ENCODE data around the gene PPP1R1C.

PPP1R1C gene

DNA sequence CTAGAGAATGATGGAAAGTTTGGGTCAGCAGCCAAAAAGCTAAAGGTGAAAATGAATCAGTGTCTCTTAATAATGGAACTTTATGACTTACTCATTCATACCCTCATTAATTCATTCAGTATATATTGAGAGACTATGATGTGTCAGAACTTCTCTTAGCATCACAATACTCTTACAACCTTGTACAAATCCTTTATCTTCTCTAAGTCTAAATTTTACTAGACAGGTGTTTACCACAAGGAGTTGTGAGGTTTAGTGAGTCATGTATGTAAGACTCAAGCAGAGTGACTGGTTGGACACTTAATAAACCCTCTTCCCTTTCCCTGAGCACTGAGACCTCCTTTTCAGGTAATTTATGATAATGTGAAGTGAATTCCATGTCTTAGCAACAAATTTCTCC, 129.6 kb downstream of the PPP1R1C start:
- Mint-ChIP-seq H3K4me3 (no peak overlapping the region), H3K4me1 (ENCODE audit: low read depth) (no peaks in the 10 kb centered on the region), H3K27ac (no peak overlapping the region), H3K36me3 (ENCODE audit: low read depth) (no peaks in the 10 kb centered on the region), H3K27me3 (ENCODE audit: low read depth) (no peaks in the 10 kb centered on the region), H3K9me3 (no peaks in the 10 kb centered on the region)

DNA sequence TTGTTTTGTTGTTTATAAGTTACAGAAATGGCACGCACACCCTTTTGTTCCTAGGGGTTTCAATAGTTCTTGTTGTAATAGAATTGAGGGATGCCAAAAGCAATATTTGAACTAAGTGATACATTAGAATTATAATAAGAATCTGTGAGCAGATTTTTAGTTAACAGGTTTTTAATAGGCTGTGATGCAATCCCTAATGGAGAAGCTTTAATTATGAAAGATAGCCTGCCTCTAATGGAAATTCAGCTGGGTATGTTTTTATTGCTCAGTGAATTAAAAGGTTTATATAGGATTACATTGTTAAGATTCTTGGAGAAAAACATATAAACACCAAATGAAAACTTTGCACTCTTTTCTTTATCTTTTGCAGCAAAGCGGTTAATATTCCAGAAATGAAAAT, 131.1 kb downstream of the PPP1R1C start:
- no peaks in the 10 kb centered on the region for H3K27me3 Mint-ChIP-seq (ENCODE audit: low read depth)
- no peaks in the 10 kb centered on the region for H3K4me1 Mint-ChIP-seq (ENCODE audit: low read depth)
- no peaks in the 10 kb centered on the region for H3K9me3 Mint-ChIP-seq
- no peak overlapping the region for H3K4me3 Mint-ChIP-seq
- H3K27ac Mint-ChIP-seq: no peak overlapping the region
- no peaks in the 10 kb centered on the region for H3K36me3 Mint-ChIP-seq (ENCODE audit: low read depth)

DNA sequence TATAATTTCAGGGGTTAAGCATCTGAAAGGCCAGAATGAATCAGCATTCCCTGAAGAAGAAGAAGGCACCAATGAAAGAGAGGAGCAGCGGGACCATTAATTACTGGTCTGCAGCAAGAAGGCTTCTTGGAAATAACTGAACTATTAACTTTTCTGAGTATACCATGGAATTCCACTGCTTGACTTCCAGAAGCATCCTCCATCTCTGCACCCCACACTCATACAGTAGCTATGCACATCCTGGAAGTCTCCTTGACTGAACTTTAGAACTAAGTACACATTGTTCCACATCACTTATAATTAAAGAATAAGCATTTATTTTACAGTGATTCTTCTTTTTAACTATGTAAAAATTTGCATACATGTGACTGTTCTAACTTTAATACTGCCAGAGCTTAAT, 131.5 kb downstream of the PPP1R1C start:
- Mint-ChIP-seq H3K4me3 (no peak overlapping the region), H3K9me3 (no peaks in the 10 kb centered on the region), H3K36me3 (ENCODE audit: low read depth) (no peaks in the 10 kb centered on the region), H3K27ac (no peak overlapping the region), H3K4me1 (ENCODE audit: low read depth) (no peaks in the 10 kb centered on the region), H3K27me3 (ENCODE audit: low read depth) (no peaks in the 10 kb centered on the region)

DNA sequence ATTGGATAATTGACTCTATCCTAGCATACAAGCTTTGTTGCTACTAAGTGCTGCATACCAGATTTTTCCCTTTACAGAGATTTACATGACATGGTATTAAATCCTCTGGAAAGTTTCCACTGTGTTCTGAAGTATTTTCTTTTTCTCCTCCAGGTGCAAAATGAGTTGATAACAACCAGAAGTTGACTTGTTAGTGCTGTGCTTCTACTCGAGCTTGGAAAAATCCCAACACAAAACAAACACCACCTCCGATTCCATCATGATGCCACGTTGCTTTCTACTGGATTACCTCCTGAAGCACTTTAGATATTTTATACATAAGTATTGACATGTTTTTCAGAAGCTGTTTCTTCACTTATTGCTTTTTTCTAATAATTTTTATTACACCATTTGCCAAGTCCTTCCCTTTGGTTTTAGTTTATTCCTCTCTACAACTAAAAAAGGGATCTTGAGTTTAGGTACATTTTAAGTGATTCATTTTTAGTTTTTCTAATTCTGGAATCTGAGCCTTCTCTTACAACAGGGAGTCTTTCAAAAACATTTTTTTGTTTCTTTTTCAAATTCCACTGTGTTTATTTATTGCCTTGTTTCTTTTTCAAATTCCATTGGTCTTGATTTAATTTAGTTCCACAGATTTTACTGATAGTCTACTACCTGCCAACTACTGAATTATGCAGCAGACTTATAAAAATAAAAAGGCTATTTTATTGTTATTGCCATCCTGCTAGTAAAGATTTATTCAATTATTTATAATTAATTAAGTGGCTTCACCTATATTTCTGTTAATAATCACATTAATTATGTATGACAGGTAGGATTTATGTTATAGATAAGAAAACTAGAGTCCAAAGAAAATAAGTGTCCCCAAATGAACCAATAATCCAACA, 143.4 kb downstream of the PPP1R1C start:
- no peaks in the 10 kb centered on the region for H3K36me3 Mint-ChIP-seq (ENCODE audit: low read depth)
- H3K9me3 Mint-ChIP-seq: no peaks in the 10 kb centered on the region
- H3K27ac Mint-ChIP-seq: no peak overlapping the region
- H3K4me1 Mint-ChIP-seq (ENCODE audit: low read depth): no peaks in the 10 kb centered on the region
- H3K27me3 Mint-ChIP-seq (ENCODE audit: low read depth): peaks cover 5% of the 10 kb centered on the region
- H3K4me3 Mint-ChIP-seq: no peak overlapping the region

DNA sequence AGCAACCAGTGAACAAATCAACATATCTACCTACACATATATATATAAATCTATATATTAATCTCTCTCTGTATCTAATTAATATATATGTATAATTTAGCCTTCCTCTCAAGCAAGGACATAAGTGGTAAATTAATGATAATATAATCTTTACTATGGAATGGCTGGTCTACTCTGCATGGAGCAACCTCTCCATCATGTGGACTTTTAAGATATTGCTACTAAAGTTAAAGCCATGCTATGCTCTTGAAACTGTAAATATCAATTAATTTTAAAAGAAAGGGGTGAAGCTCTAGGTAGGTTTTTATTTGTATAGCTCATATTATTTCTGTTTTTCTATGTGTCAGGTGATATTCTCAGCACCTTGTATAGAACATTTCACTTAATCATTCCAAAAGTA, 147.0 kb downstream of the PPP1R1C start:
- Mint-ChIP-seq H3K9me3 (no peaks in the 10 kb centered on the region), H3K4me3 (no peak overlapping the region), H3K27me3 (ENCODE audit: low read depth) (no peaks in the 10 kb centered on the region), H3K27ac (no peak overlapping the region), H3K4me1 (ENCODE audit: low read depth) (no peaks in the 10 kb centered on the region), H3K36me3 (ENCODE audit: low read depth) (no peaks in the 10 kb centered on the region)

DNA sequence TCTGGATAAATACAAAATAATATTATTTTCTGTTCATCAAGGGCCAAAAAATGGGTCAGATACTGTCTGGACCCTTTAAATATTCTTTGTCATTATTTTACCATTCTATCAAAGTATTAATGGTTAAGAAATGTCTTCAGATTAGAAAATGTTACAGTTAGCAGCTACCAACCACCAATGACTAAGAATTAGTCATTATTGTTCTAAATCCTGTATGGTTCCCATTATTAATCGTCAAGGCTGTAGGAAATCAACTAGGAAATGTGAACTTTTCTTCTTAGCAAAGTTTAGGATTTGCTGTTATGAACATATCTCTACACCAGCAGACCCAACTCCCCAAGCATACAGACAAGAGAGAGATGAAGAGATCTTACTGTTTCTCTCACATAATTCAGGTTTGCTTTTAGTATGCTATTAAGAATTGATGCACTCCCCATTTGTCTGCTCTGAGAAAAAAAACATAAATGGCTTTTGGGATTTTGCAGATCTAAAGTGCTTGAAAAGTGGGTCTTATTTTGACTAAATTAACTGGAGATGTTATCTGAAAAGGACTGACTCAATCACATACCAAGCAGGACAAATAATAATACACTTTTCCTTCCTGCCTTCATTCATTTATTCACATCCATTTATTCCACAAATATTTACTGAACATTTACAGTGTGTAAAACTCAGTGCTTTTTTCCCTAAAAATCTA, 147.7 kb downstream of the PPP1R1C start:
- Mint-ChIP-seq H3K4me1 (ENCODE audit: low read depth) (no peaks in the 10 kb centered on the region), H3K27ac (no peak overlapping the region), H3K27me3 (ENCODE audit: low read depth) (no peaks in the 10 kb centered on the region), H3K36me3 (ENCODE audit: low read depth) (no peaks in the 10 kb centered on the region), H3K4me3 (no peak overlapping the region), H3K9me3 (no peaks in the 10 kb centered on the region)

DNA sequence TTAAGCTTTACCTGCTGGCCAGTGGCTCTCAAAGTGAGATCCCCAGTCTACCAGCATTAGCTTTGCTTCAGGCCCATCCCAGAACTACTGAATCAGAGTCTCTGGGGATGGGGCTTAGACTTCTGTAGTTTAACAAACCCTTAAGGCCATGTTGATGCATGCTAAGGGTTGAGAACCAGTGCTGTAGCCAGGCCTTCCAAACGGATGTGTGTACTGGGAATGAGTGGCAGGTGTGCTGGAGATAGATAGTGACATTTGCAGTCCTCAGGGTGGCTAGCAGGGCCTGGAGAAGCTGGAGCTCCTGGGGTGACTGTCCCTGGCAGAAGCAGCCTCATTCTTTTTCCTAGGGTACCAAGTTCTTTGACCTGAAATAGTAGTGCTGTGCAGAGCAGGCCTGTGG, 148.5 kb downstream of the PPP1R1C start:
- Mint-ChIP-seq H3K36me3 (ENCODE audit: low read depth) (no peaks in the 10 kb centered on the region), H3K4me1 (ENCODE audit: low read depth) (no peaks in the 10 kb centered on the region), H3K4me3 (no peak overlapping the region), H3K27me3 (ENCODE audit: low read depth) (no peaks in the 10 kb centered on the region), H3K27ac (no peak overlapping the region), H3K9me3 (no peaks in the 10 kb centered on the region)

DNA sequence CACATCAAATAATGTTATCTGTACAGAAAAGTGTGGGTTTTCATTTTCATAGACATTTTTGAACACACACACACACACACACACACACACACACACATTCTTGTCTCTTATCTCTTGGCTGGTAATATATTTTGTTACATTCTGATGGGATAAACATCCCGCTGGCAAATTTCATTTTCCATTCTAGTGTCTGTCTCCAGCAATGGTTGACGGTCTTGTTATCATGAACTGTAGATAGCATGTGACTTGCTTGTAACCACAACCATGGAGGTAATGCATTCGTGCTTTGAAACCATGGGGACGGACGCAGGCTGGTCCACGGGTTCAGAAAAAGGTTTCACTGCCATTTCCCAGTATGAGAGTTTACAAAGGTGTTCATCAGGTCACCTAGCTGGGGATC, 156.4 kb downstream of the PPP1R1C start:
- H3K27ac Mint-ChIP-seq: no peak overlapping the region
- no peaks in the 10 kb centered on the region for H3K36me3 Mint-ChIP-seq (ENCODE audit: low read depth)
- no peaks in the 10 kb centered on the region for H3K4me1 Mint-ChIP-seq (ENCODE audit: low read depth)
- no peaks in the 10 kb centered on the region for H3K27me3 Mint-ChIP-seq (ENCODE audit: low read depth)
- H3K9me3 Mint-ChIP-seq: no peaks in the 10 kb centered on the region
- H3K4me3 Mint-ChIP-seq: no peak overlapping the region

DNA sequence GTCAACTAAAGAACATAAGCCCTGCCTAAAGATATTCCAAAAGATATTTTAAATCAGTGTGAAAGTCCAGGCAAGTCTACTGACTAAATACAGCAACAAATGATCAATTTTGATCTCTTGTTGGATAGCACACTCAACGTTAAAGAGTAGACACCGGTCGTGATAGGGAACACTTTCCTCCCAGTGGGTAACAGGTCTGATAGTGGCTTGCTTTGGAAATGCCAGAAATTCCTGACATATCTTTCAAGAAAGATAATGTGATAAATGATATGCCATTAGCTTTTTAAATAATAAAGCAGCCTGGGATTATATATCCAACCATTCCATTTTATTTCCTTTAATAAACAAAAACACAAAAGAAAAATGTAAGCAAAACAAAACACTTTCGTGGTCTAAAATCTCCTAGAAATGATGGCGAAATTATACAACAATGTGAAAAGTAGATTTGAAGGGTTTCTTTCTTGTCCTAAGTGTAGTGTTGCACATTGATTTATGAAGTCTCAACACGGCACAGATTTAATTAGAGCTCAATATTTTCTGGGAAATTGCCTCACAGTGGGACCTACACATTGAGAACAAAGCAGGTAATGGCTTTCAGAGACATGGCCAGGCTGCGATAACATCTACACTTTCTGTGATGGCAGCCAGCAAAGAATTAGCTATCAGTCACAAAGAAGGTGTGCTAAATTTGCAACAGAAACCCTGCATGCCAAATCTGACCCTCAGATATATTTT, 158.6 kb downstream of the PPP1R1C start:
- H3K4me1 Mint-ChIP-seq (ENCODE audit: low read depth): no peaks in the 10 kb centered on the region
- no peak overlapping the region for H3K4me3 Mint-ChIP-seq
- H3K9me3 Mint-ChIP-seq: no peaks in the 10 kb centered on the region
- H3K27ac Mint-ChIP-seq: no peak overlapping the region
- no peaks in the 10 kb centered on the region for H3K36me3 Mint-ChIP-seq (ENCODE audit: low read depth)
- no peaks in the 10 kb centered on the region for H3K27me3 Mint-ChIP-seq (ENCODE audit: low read depth)

DNA sequence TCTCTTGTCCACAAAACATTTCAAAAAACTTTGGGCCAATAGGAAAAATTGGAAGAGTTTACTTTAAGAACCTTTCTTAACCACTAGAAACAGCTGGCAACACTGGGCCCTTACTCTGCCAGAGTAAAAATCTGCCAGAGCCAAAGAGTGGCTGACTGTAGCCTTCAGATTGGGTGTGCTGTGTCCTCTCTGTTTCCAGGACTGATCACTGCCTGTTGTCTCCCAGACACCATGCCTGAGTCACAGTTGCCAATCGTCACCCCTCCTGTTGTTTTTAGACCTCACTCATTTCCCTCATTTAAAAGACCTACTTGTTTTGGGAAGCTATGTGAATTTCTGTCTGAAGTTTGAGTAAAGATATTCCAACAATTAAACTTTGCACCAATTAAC, 159.1 kb downstream of the PPP1R1C start:
- Mint-ChIP-seq H3K27ac (no peak overlapping the region), H3K4me1 (ENCODE audit: low read depth) (no peaks in the 10 kb centered on the region), H3K27me3 (ENCODE audit: low read depth) (no peaks in the 10 kb centered on the region), H3K4me3 (no peak overlapping the region), H3K36me3 (ENCODE audit: low read depth) (no peaks in the 10 kb centered on the region), H3K9me3 (no peaks in the 10 kb centered on the region)

DNA sequence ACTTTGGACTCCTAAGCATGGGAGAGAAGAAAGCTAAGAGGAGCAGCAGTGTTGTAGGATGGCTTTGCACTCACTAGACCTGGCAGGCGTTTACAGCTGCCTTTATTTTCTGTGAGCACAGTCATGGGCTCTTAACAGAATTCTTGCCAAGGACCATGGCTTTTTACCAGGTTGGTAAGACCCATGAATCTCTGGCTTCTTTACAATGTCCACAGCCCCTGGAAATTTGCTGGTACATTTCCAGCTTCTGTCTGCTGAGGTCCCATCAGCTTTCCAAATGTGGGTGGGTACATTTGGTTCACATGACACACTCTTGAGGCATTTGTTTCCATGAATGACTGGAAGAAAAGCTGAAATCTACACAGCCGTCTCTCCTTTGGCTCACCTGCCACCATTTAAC, 162.7 kb downstream of the PPP1R1C start:
- Mint-ChIP-seq H3K4me3 (no peak overlapping the region), H3K36me3 (ENCODE audit: low read depth) (no peaks in the 10 kb centered on the region), H3K4me1 (ENCODE audit: low read depth) (no peaks in the 10 kb centered on the region), H3K27me3 (ENCODE audit: low read depth) (no peaks in the 10 kb centered on the region), H3K9me3 (no peaks in the 10 kb centered on the region), H3K27ac (no peak overlapping the region)

DNA sequence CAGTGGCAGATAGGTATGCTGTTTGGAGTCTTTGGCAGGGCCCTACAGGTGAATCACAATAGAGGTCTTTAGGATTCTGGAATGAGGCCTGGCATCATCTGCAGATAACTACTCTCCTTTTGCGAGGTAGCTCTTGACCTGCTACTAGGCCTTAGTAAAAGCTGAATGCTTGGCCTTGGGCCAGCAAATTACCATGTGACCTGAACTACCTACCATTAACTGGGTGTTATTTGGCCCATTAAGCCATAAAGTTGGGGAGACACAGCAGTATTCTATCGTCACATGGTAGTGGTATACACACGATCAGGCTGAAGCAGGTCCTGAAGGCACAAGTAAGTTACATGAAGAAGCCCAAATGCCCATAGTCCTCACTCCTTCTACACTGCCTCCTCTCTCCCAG, 178.2 kb downstream of the PPP1R1C start:
- Mint-ChIP-seq H3K9me3 (no peaks in the 10 kb centered on the region), H3K27me3 (ENCODE audit: low read depth) (peaks cover 3% of the 10 kb centered on the region), H3K27ac (no peak overlapping the region), H3K4me1 (ENCODE audit: low read depth) (no peaks in the 10 kb centered on the region), H3K36me3 (ENCODE audit: low read depth) (no peaks in the 10 kb centered on the region), H3K4me3 (no peak overlapping the region)

DNA sequence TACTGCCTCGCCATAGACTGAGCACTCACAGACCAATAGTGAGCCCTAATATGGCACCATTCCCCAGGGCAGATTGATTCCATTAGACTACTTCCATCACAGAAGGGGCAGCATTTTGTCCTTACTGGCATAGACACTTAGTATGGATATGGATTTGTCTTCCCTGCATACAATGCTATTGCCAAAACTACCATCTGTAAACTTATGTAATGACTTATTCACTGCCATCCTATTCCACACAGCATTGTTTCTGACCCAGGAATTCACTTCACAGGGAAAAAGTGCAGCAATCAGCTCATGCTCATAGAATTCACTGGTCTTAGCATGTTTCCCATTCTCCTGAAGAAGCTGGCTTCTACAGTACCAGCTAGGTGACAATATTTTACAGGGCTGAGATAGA, 179.0 kb downstream of the PPP1R1C start:
- H3K27ac Mint-ChIP-seq: no peak overlapping the region
- H3K4me3 Mint-ChIP-seq: no peak overlapping the region
- no peaks in the 10 kb centered on the region for H3K9me3 Mint-ChIP-seq
- no peaks in the 10 kb centered on the region for H3K4me1 Mint-ChIP-seq (ENCODE audit: low read depth)
- H3K36me3 Mint-ChIP-seq (ENCODE audit: low read depth): no peaks in the 10 kb centered on the region
- H3K27me3 Mint-ChIP-seq (ENCODE audit: low read depth): peaks cover 3% of the 10 kb centered on the region

DNA sequence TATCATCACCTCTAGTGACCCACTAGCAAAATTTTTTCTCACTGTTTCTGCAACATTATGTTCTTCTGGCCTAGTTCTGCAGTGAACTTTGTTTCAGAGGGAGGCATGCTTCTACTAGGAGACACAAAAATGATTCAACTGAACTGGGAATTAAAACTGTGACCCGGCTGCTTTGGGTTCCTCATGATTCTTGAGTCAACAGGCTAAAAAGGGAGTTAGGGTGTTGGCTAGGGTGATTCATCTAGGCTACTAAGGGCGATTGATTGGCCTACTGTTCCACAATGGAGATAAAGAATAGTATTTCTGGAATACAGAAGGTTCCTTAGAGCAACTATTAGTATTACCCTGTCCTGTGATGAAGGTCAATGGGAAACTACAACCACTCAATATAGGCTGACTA, 179.5 kb downstream of the PPP1R1C start:
- peaks cover 3% of the 10 kb centered on the region for H3K27me3 Mint-ChIP-seq (ENCODE audit: low read depth)
- no peaks in the 10 kb centered on the region for H3K4me1 Mint-ChIP-seq (ENCODE audit: low read depth)
- H3K9me3 Mint-ChIP-seq: no peaks in the 10 kb centered on the region
- H3K4me3 Mint-ChIP-seq: no peak overlapping the region
- no peak overlapping the region for H3K27ac Mint-ChIP-seq
- H3K36me3 Mint-ChIP-seq (ENCODE audit: low read depth): no peaks in the 10 kb centered on the region

DNA sequence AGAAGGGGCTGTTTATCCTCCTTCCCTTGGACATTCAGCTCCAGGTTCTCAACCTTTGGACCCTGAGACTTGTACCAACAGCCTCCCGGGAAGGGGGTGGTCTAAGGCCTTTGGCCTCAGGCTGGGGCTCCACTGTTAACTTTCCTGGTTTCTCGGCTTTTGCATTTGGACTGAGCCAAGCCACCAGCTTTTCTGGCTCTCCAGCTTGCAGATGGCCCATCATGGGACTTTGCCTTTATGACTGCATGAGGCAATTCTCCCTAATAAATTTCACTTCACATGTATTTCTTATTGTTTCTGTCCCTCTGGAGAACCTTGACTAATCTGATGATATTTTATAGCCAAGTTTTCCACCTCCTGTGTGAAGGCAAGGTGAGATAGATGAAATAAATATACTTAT, 180.8 kb downstream of the PPP1R1C start:
- peaks cover 3% of the 10 kb centered on the region for H3K27me3 Mint-ChIP-seq (ENCODE audit: low read depth)
- no peaks in the 10 kb centered on the region for H3K9me3 Mint-ChIP-seq
- H3K27ac Mint-ChIP-seq: no peak overlapping the region
- H3K36me3 Mint-ChIP-seq (ENCODE audit: low read depth): no peaks in the 10 kb centered on the region
- H3K4me3 Mint-ChIP-seq: no peak overlapping the region
- H3K4me1 Mint-ChIP-seq (ENCODE audit: low read depth): no peaks in the 10 kb centered on the region

All from T-helper 1 cell treated with Interleukin-12 subunit alpha and Interleukin-12 subunit beta and Interleukin-4 antibody, amounts not matched to agents 30 μg/mL and 1 μg/mL, for 36 hours (primary cell).